Measurements from ENCODE around the gene GXYLT2. TPM values are rescaled to one million over a fixed set of nuclear protein-coding genes. Genes with fewer than 3 reads are reported as not detected.

Gene GXYLT2
- polyA plus RNA-seq, 3 donors: 0.04 TPM; not detected in 2

- Histone ChIP-seq H3K27ac (ENCODE audit: low read depth in 1 of 2, low read length in 2 of 2) (no peak overlapping the region), H2AFZ (ENCODE audit: insufficient read depth, low read depth, low read length, poor library complexity, severe bottlenecking) (peak overlapping the region; percentile 6), H3K4me3 (replicated peaks in 1 of 3; ENCODE audit: low read depth in 2 of 3, low read length in 3 of 3) (no peak overlapping the region), H3K36me3 (replicated peaks in 1 of 2; ENCODE audit: control insufficient read depth in 1 of 2, insufficient read depth in 2 of 2, low read length in 2 of 2) (no peaks in the 10 kb centered on the region), H3K9ac (ENCODE audit: insufficient read depth, low read length, poor library complexity, severe bottlenecking) (no peak overlapping the region), H3K4me1 (ENCODE audit: control insufficient read depth in 1 of 2, insufficient read depth in 2 of 2, low read length in 2 of 2) (no peaks in the 10 kb centered on the region), H3K4me2 (replicated peaks; ENCODE audit: extremely low read depth, low read length, poor library complexity, severe bottlenecking) (no peak overlapping the region), H3K27me3 (ENCODE audit: control insufficient read depth in 2 of 2, insufficient read depth in 2 of 2, low read length in 2 of 2) (no peaks in the 10 kb centered on the region), H3K9me3 (replicated peaks in 1 of 2; ENCODE audit: control insufficient read depth in 1 of 2, insufficient read depth in 1 of 2, low read length in 2 of 2) (no peaks in the 10 kb centered on the region), H3K79me2 (ENCODE audit: insufficient read depth, low read length) (no peaks in the 10 kb centered on the region), H4K20me1 (ENCODE audit: insufficient read depth, low read length) (no peaks in the 10 kb centered on the region)
- Mint-ChIP-seq H3K27me3 (ENCODE audit: low read depth in 3 of 3) (peaks cover 2 to 4% (median 2%) of the 10 kb centered on the region in 3 donors), H3K9me3 (no peaks in the 10 kb centered on the region), H3K4me1 (peaks cover 9% of the 10 kb centered on the region), H3K4me3 (no peak overlapping the region), H3K36me3 (no peaks in the 10 kb centered on the region), H3K27ac (no peak overlapping the region)
- DNase-seq: no peak
- intact Hi-C loops (cut with micrococcal nuclease): no loop called here
- no peak for TF ChIP-seq CTCF (IDR thresholded peaks at IDR 0.05)
These were observed 74.5 kb downstream of the GXYLT2 start for GRCh38 chr3:72962317-72962716.

GRCh38 chr3:72964633-72965032 is 76.8 kb downstream of the GXYLT2 start:
- Histone ChIP-seq H3K4me3 (replicated peaks in 1 of 3; ENCODE audit: low read depth in 2 of 3, low read length in 3 of 3) (no peak overlapping the region), H3K9ac (ENCODE audit: insufficient read depth, low read length, poor library complexity, severe bottlenecking) (no peak overlapping the region), H3K4me1 (ENCODE audit: control insufficient read depth in 1 of 2, insufficient read depth in 2 of 2, low read length in 2 of 2) (no peaks in the 10 kb centered on the region), H3K4me2 (replicated peaks; ENCODE audit: extremely low read depth, low read length, poor library complexity, severe bottlenecking) (no peak overlapping the region), H3K27ac (ENCODE audit: low read depth in 1 of 2, low read length in 2 of 2) (no peak overlapping the region), H3K27me3 (ENCODE audit: control insufficient read depth in 2 of 2, insufficient read depth in 2 of 2, low read length in 2 of 2) (no peaks in the 10 kb centered on the region), H4K20me1 (ENCODE audit: insufficient read depth, low read length) (no peaks in the 10 kb centered on the region), H3K9me3 (replicated peaks in 1 of 2; ENCODE audit: control insufficient read depth in 1 of 2, insufficient read depth in 1 of 2, low read length in 2 of 2) (no peaks in the 10 kb centered on the region), H3K36me3 (replicated peaks in 1 of 2; ENCODE audit: control insufficient read depth in 1 of 2, insufficient read depth in 2 of 2, low read length in 2 of 2) (no peaks in the 10 kb centered on the region), H2AFZ (ENCODE audit: insufficient read depth, low read depth, low read length, poor library complexity, severe bottlenecking) (no peak overlapping the region), H3K79me2 (ENCODE audit: insufficient read depth, low read length) (no peaks in the 10 kb centered on the region)
- no peak overlapping the region for H3K27ac Mint-ChIP-seq
- H3K4me1 Mint-ChIP-seq: peaks cover 9% of the 10 kb centered on the region
- no peaks in the 10 kb centered on the region for H3K36me3 Mint-ChIP-seq
- peaks cover 2 to 4% (median 3%) of the 10 kb centered on the region in 3 donors for H3K27me3 Mint-ChIP-seq (ENCODE audit: low read depth in 3 of 3)
- H3K9me3 Mint-ChIP-seq: peaks cover 0 to 2% (median 0%) of the 10 kb centered on the region in 7 donors
- TF ChIP-seq CTCF (IDR thresholded peaks at IDR 0.05): no peak
- no peak overlapping the region for H3K4me3 Mint-ChIP-seq
- intact Hi-C loops (cut with micrococcal nuclease): no loop called here
- DNase-seq: no peak

Data from CD14-positive monocyte (primary cell).